T-cell (primary cell): ENCODE results near the gene NSUN4. TPM values are rescaled to one million over a fixed set of nuclear protein-coding genes. Genes with fewer than 3 reads are reported as not detected.
"Not testable (repeated sequence)": the region's sequence is repeated elsewhere in the genome, so short reads cannot be mapped to it uniquely, and the experiment has no call there.

Source experiments
- ATAC-seq, 4 experiments: fragments of 200-7000 bp in 3 of 4; fragments of 150-1000 bp in 1 of 4; cut with Tn5 transposase; replicated peaks in 1 of 4; 1 replicate in 3 of 4; 2 replicates in 1 of 4; pipeline ENCODE4 v1.10.0; 2021; ENCODE audit warnings: moderate library complexity in 3 of 4, mild to moderate bottlenecking in 2 of 4, moderate number of reproducible peaks in 1 of 4
- CTCF ChIA-PET, 2 donors: fragments of 300-600 bp; sonication (Branson Sonifier 250); formaldehyde crosslinking; loops; one replicate each; lab custom pipeline; 2022; ENCODE audit warnings: antibody characterized with exemption in 2 of 2; lab: Charles Lee
- POLR2A ChIA-PET, 2 donors: fragments of 300-600 bp; sonication (Branson Sonifier 250); formaldehyde crosslinking; loops; one replicate each; lab custom pipeline; 2022; ENCODE audit warnings: antibody characterized with exemption in 2 of 2; lab: Charles Lee
- DNase-seq, 35 experiments: peaks; one replicate each; pipeline versions ENCODE4 v3.0.0 to v3.0.0-alpha.2; 2013 to 2023
- H3K27ac ChIP-seq: one replicate; pipeline ENCODE4 v1.5.1; 2013; ENCODE audit warnings: low read length
- H3K27me3 ChIP-seq, 2 experiments: replicated peaks in 1 of 2; 1 replicate in 1 of 2; 2 replicates in 1 of 2; pipeline versions ENCODE4 v1.6.1 to v1.7.0; 2013; ENCODE audit warnings: low read length in 1 of 2, mixed read lengths in 1 of 2; ENCODE audit not compliant: control insufficient read depth in 2 of 2, insufficient read depth in 2 of 2; ENCODE audit errors: extremely low read depth in 1 of 2
- H3K36me3 ChIP-seq, 2 donors: 1 replicate in 1 of 2; 2 replicates in 1 of 2; pipeline versions ENCODE4 v1.6.1 to v1.7.0; 2013; ENCODE audit warnings: low read length in 1 of 2; ENCODE audit not compliant: control insufficient read depth in 2 of 2, insufficient read depth in 1 of 2; ENCODE audit errors: extremely low read depth in 1 of 2
- H3K4me1 ChIP-seq, 2 experiments: 1 replicate in 1 of 2; 2 replicates in 1 of 2; pipeline versions ENCODE4 v1.6.1 to v1.7.0; 2013; ENCODE audit warnings: low read length in 2 of 2, mixed read lengths in 1 of 2; ENCODE audit not compliant: insufficient read depth in 2 of 2, control insufficient read depth in 1 of 2; ENCODE audit errors: extremely low read depth in 1 of 2
- H3K4me3 ChIP-seq, 2 donors: 1 replicate in 1 of 2; 2 replicates in 1 of 2; pipeline versions ENCODE4 v1.5.1 to v1.7.0; 2013; ENCODE audit warnings: mild to moderate bottlenecking in 2 of 2, low read length in 1 of 2, moderate library complexity in 1 of 2; ENCODE audit not compliant: control insufficient read depth in 1 of 2; ENCODE audit errors: extremely low read depth in 1 of 2
- H3K9me3 ChIP-seq: 2 replicates; pipeline ENCODE4 v1.7.0; 2013
- H3K27ac Mint-ChIP-seq, 2 donors: one replicate each; pipeline ENCODE4 v1.8.0; 2020 to 2021; ENCODE audit warnings: mild to moderate bottlenecking in 2 of 2, mixed read lengths in 2 of 2
- H3K27me3 Mint-ChIP-seq, 2 donors: one replicate each; pipeline ENCODE4 v1.8.0; 2021 to 2022; ENCODE audit warnings: mixed read lengths in 2 of 2
- H3K36me3 Mint-ChIP-seq: one replicate; pipeline ENCODE4 v1.8.0; 2021; ENCODE audit warnings: mixed read lengths
- H3K4me1 Mint-ChIP-seq, 3 donors: one replicate each; pipeline ENCODE4 v1.8.0; 2020 to 2022; ENCODE audit warnings: mixed read lengths in 3 of 3, mild to moderate bottlenecking in 1 of 3
- H3K4me3 Mint-ChIP-seq, 3 donors: one replicate each; pipeline ENCODE4 v1.8.0; 2020 to 2022; ENCODE audit warnings: mild to moderate bottlenecking in 3 of 3, mixed read lengths in 3 of 3, moderate library complexity in 3 of 3
- H3K9me3 Mint-ChIP-seq, 3 donors: one replicate each; pipeline ENCODE4 v1.8.0; 2020 to 2022; ENCODE audit warnings: mixed read lengths in 3 of 3
- WGBS: methylation state at CpG from one replicate; pipeline ENCODE4 v1.1.5; 2013; ENCODE audit warnings: missing lambda C conversion rate; ENCODE audit not compliant: insufficient coverage; 5-methylcytosine and 5-hydroxymethylcytosine counted together
- total RNA-seq, 35 experiments: library from RNA in 6 of 35; stranded (reverse) in 6 of 35; fragments of 120-200 nt in 1 of 35; gene quantifications; one replicate each; pipeline versions ENCODE4 v1.2.1 to v1.2.4 and lab custom pipeline; 2013 to 2026

The NSUN4 gene
- total RNA-seq, 5 donors from 2014 or later (not counting 1 experiment from before 2014, with no cell fraction given), result 24.4 to 29.3 (median 25.0) TPM

DNA sequence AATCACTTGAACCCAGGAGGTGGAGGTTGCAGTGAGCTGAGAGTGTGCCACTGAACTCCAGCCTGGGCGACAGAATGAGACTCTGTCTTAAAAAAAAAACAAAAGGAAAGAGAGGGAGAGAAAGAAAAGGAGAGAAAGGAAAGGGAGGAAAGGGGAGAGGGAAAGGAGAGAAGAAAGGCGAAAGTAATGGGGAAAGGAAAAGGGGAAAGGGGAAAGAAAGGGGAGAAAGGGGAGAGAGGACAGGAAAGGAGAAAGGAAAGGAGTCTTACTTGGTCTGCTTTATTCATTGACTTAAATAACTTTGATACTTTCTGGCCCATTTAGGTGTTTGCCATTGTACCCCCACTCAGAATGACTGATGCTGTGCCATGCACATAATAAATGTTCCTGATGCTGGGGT is 11.8 kb downstream of the NSUN4 start:
- H3K4me1 Mint-ChIP-seq, result peaks cover 8% of the 10 kb centered on the region in 3 donors
- CTCF ChIA-PET, result no interaction called here
- H3K4me1 ChIP-seq, result no peaks in the 10 kb centered on the region
- H3K36me3 ChIP-seq, result peaks cover 12 to 46% of the 10 kb centered on the region in 2 donors
- no peak overlapping the region for H3K27ac Mint-ChIP-seq
- H3K4me3 ChIP-seq, result no peak overlapping the region
- H3K27me3 Mint-ChIP-seq, result no peaks in the 10 kb centered on the region
- no peak overlapping the region for H3K27ac ChIP-seq
- WGBS, result 94% methylated on average over 2 of the region's 2 CpGs
- no peaks in the 10 kb centered on the region for H3K27me3 ChIP-seq
- ATAC-seq (no peak), DNase-seq (no peak)
- no peaks in the 10 kb centered on the region for H3K9me3 Mint-ChIP-seq
- no peak overlapping the region for H3K4me3 Mint-ChIP-seq
- POLR2A ChIA-PET, result no interaction called here
- peaks cover 36% of the 10 kb centered on the region for H3K36me3 Mint-ChIP-seq
- no peaks in the 10 kb centered on the region for H3K9me3 ChIP-seq

DNA sequence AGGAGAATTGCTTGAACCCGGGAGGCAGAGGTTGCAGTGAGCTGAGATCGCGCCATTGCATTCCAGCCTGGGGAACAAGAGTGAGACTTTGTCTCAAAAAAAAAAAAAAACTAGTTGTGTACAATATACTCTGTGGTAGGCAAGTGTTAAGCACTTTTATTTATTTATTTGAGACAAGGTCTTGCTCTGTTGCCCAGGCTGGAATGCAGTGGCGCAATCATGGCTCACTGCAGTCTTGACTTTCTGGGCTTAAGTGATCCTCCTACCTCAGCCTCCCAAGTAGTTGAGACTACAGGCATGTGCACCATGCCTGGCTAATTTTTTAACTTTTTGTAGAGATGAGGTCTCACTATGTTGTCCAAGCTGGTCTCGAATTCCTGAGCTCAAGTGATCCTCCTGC is 15.3 kb downstream of the NSUN4 start:
- H3K4me3 ChIP-seq, H3K9me3 Mint-ChIP-seq, ATAC-seq, H3K4me1 Mint-ChIP-seq, H3K27me3 Mint-ChIP-seq, POLR2A ChIA-PET, H3K27me3 ChIP-seq, DNase-seq, H3K27ac ChIP-seq, H3K9me3 ChIP-seq, H3K4me1 ChIP-seq, H3K27ac Mint-ChIP-seq, H3K4me3 Mint-ChIP-seq: not testable (repeated sequence)
- peaks cover 29% of the 10 kb centered on the region for H3K36me3 Mint-ChIP-seq
- peaks cover 6 to 43% of the 10 kb centered on the region in 2 donors for H3K36me3 ChIP-seq
- CTCF ChIA-PET, result interaction anchor here (0.5 to 1.6 kb wide), 4 partner anchors 8 to 18 kb away, joined by 3 to 5 read pairs (median 4); no protein-coding TSS in a partner anchor
- WGBS, result 100% methylated on average over 1 of the region's 5 CpGs

DNA sequence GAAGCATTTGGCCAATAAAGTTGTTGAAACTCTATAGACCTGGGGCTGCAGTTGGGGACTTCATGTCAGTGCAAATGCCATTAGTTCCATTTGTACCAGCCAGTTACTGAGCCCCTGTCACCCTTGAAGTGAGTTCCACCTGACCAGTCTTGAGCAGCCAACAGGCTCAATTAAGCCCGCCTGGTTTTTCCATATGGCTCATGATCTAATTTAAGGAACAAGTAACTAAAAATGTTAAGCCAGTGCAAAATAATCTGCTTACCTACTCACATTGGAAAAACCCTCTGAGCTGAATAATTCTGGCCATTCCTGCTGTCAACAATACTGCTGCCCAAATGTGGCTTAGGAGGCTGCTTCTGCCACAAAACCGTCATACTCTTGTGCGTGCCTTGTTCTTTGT is 21.6 kb downstream of the NSUN4 start:
- ChIA-PET POLR2A (no interaction called here), CTCF (no interaction called here)
- no peaks in the 10 kb centered on the region for H3K27me3 ChIP-seq
- ATAC-seq, result no peak
- H3K27ac Mint-ChIP-seq, result no peak overlapping the region
- H3K9me3 Mint-ChIP-seq, result no peaks in the 10 kb centered on the region
- H3K27ac ChIP-seq, result no peak overlapping the region
- no peak overlapping the region for H3K4me3 Mint-ChIP-seq
- no peak for DNase-seq
- no CpG with 5 or more reads among the region's 3 CpGs for WGBS
- no peak overlapping the region for H3K4me3 ChIP-seq
- peaks cover 8 to 63% of the 10 kb centered on the region in 2 donors for H3K36me3 ChIP-seq
- no peaks in the 10 kb centered on the region for H3K27me3 Mint-ChIP-seq
- H3K9me3 ChIP-seq, result no peaks in the 10 kb centered on the region
- no peaks in the 10 kb centered on the region for H3K4me1 ChIP-seq
- H3K4me1 Mint-ChIP-seq, result no peaks in the 10 kb centered on the region
- peaks cover 41% of the 10 kb centered on the region for H3K36me3 Mint-ChIP-seq

GRCh38 chr1:46363121-46363520 is 22.5 kb downstream of the NSUN4 start:
- no peak overlapping the region for H3K4me3 Mint-ChIP-seq
- Histone ChIP-seq H3K9me3 (no peaks in the 10 kb centered on the region), H3K27ac (no peak overlapping the region), H3K4me1 (no peaks in the 10 kb centered on the region), H3K4me3 (no peak overlapping the region), H3K27me3 (no peaks in the 10 kb centered on the region), H3K36me3 (peaks cover 6 to 64% of the 10 kb centered on the region in 2 donors)
- peaks cover 44% of the 10 kb centered on the region for H3K36me3 Mint-ChIP-seq
- no peaks in the 10 kb centered on the region for H3K4me1 Mint-ChIP-seq
- H3K9me3 Mint-ChIP-seq, result no peaks in the 10 kb centered on the region
- CTCF ChIA-PET, result no interaction called here
- 97% methylated on average over 5 of the region's 5 CpGs for WGBS
- H3K27ac Mint-ChIP-seq, result no peak overlapping the region
- no peak for DNase-seq
- no peaks in the 10 kb centered on the region for H3K27me3 Mint-ChIP-seq
- ATAC-seq, result no peak
- POLR2A ChIA-PET, result no interaction called here

- Mint-ChIP-seq H3K27me3 (no peaks in the 10 kb centered on the region), H3K36me3 (peaks cover 47% of the 10 kb centered on the region), H3K4me1 (no peaks in the 10 kb centered on the region), H3K9me3 (no peaks in the 10 kb centered on the region), H3K27ac (no peak overlapping the region), H3K4me3 (no peak overlapping the region)
- 50% methylated on average over 1 of the region's 5 CpGs for WGBS
- ATAC-seq (no peak), DNase-seq (no peak)
- no peaks in the 10 kb centered on the region for H3K9me3 ChIP-seq
- peaks cover 6 to 67% of the 10 kb centered on the region in 2 donors for H3K36me3 ChIP-seq
- CTCF ChIA-PET, result interaction anchor here in 1 of 2 donors (0.6 kb wide), 1 partner anchor 10 kb away, joined by 4 read pairs; no protein-coding TSS in a partner anchor
- no peak overlapping the region for H3K4me3 ChIP-seq
- no peaks in the 10 kb centered on the region for H3K4me1 ChIP-seq
- H3K27ac ChIP-seq, result no peak overlapping the region
- POLR2A ChIA-PET, result no interaction called here
- no peaks in the 10 kb centered on the region for H3K27me3 ChIP-seq
These were observed 24.0 kb downstream of the NSUN4 start for GRCh38 chr1:46364612-46365011.

DNA sequence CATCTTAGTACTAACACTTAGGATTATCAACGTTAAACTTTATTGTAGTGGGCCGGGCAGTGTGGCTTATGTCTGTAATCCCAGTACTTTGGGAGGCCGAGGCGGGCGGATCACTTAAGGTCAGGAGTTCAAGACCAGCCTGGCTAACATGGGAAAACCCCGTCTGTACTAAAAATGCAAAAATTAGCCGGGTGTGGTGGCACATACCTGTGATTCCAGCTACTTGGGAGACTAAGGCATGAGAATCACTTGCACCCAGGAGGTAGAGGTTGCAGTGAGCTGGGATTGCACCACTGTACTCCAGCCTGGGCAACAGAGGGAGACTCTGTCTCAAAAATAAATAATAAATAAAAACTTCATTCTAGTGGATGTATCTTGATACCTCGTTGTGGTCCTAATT is 25.2 kb downstream of the NSUN4 start:
- H3K4me3 Mint-ChIP-seq, H3K9me3 Mint-ChIP-seq, H3K27me3 ChIP-seq, POLR2A ChIA-PET, H3K9me3 ChIP-seq, CTCF ChIA-PET, DNase-seq, H3K27ac Mint-ChIP-seq, ATAC-seq, H3K27ac ChIP-seq, H3K4me3 ChIP-seq, H3K4me1 Mint-ChIP-seq, H3K27me3 Mint-ChIP-seq, H3K4me1 ChIP-seq: not testable (repeated sequence)
- peaks cover 41% of the 10 kb centered on the region for H3K36me3 Mint-ChIP-seq
- H3K36me3 ChIP-seq, result peaks cover 6 to 62% of the 10 kb centered on the region in 2 donors
- whole genome bisulfite sequencing, result 95% methylated on average over 7 of the region's 8 CpGs

- H3K4me1 Mint-ChIP-seq, result no peaks in the 10 kb centered on the region
- DNase-seq, result no peak
- no peak for ATAC-seq
- WGBS, result 100% methylated on average over 1 of the region's 3 CpGs
- Histone ChIP-seq H3K4me3 (no peak overlapping the region), H3K27me3 (no peaks in the 10 kb centered on the region), H3K27ac (no peak overlapping the region), H3K9me3 (no peaks in the 10 kb centered on the region), H3K4me1 (no peaks in the 10 kb centered on the region), H3K36me3 (peaks cover 2 to 49% of the 10 kb centered on the region in 2 donors)
- no peak overlapping the region for H3K27ac Mint-ChIP-seq
- no peaks in the 10 kb centered on the region for H3K27me3 Mint-ChIP-seq
- H3K36me3 Mint-ChIP-seq, result peaks cover 33% of the 10 kb centered on the region
- H3K4me3 Mint-ChIP-seq, result no peak overlapping the region
- CTCF ChIA-PET, result no interaction called here
- POLR2A ChIA-PET, result interaction anchor here in 1 of 2 donors (0.6 kb wide), 1 partner anchor 115 kb away, joined by 7 read pairs; no protein-coding TSS in a partner anchor
- H3K9me3 Mint-ChIP-seq, result no peaks in the 10 kb centered on the region
These were observed 26.5 kb downstream of the NSUN4 start for GRCh38 chr1:46367072-46367471.
